ENCODE data around the gene CACNA2D3. TPM values are rescaled to one million over a fixed set of nuclear protein-coding genes. Genes with fewer than 3 reads are reported as not detected.

Gene CACNA2D3
- total RNA-seq, 1 donor from 2014 or later, result 7.3 TPM

- Histone ChIP-seq H3K4me3 (no peak overlapping the region), H3K27ac (no peak overlapping the region), H3K9me3 (no peaks in the 10 kb centered on the region), H3K4me1 (no peaks in the 10 kb centered on the region), H3K27me3 (no peaks in the 10 kb centered on the region), H3K36me3 (no peaks in the 10 kb centered on the region)
- ATAC-seq, result no peak
- TF ChIP-seq, protein P1, sequence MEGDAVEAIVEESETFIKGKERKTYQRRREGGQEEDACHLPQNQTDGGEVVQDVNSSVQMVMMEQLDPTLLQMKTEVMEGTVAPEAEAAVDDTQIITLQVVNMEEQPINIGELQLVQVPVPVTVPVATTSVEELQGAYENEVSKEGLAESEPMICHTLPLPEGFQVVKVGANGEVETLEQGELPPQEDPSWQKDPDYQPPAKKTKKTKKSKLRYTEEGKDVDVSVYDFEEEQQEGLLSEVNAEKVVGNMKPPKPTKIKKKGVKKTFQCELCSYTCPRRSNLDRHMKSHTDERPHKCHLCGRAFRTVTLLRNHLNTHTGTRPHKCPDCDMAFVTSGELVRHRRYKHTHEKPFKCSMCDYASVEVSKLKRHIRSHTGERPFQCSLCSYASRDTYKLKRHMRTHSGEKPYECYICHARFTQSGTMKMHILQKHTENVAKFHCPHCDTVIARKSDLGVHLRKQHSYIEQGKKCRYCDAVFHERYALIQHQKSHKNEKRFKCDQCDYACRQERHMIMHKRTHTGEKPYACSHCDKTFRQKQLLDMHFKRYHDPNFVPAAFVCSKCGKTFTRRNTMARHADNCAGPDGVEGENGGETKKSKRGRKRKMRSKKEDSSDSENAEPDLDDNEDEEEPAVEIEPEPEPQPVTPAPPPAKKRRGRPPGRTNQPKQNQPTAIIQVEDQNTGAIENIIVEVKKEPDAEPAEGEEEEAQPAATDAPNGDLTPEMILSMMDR (IDR thresholded peaks at IDR 0.05), result no peak
- intact Hi-C loops (cut with DNase I), result no loop called here
- no peak for DNase-seq
Measured at GRCh38 chr3:54131026-54131605, 8.8 kb downstream of the CACNA2D3 start.

DNA sequence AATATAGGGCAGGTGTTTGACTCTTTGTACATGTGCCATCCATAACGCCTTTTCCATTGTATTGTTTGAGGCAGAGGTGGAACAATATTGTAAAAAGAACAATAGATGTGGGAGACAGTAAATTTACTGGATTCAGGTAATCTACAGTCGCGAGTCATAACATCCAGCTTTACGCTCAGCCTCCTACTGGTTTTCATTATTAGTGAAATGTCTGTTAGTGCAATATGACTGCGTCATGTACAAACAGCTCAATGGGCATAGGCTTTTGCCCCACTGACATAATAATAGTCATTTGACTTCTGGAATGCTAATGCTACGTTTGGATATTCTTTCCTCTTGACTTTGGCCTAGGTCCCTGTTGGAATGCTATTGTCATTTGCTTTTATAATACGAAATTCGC, 9.5 kb downstream of the CACNA2D3 start:
- Histone ChIP-seq H3K27me3 (no peaks in the 10 kb centered on the region), H3K4me1 (no peaks in the 10 kb centered on the region), H3K9me3 (no peaks in the 10 kb centered on the region), H3K36me3 (no peaks in the 10 kb centered on the region), H3K4me3 (no peak overlapping the region), H3K27ac (no peak overlapping the region)
- intact Hi-C loops (cut with DNase I), result no loop called here
- TF ChIP-seq, protein P1 (IDR thresholded peaks at IDR 0.05), result no peak
- ATAC-seq (no peak), DNase-seq (no peak)

DNA sequence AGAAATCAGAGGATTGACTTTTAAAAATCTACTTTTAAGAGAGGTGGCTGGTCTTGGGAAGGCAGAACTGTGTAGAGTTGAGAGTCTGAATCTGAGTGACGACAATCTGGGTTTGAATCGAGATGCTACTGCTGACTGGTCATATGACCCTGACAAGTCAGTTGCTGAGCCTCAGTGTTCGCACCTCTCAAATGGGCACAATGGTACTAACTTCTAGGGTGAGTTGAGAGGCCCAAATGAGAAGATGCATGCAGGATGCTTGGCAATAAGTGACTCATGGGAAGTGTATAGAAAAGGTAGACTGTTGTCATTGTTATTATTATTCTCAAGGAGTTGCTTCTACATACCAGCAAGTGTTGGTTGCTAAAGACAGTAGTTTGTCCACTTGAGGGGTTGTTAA, 10.3 kb downstream of the CACNA2D3 start:
- Histone ChIP-seq H3K27me3 (no peaks in the 10 kb centered on the region), H3K4me3 (no peak overlapping the region), H3K36me3 (no peaks in the 10 kb centered on the region), H3K9me3 (no peaks in the 10 kb centered on the region), H3K27ac (no peak overlapping the region), H3K4me1 (no peaks in the 10 kb centered on the region)
- DNase-seq (no peak), ATAC-seq (no peak)
- TF ChIP-seq, protein P1 (IDR thresholded peaks at IDR 0.05), result no peak
- intact Hi-C loops (cut with DNase I), result no loop called here

GRCh38 chr3:54133196-54133595, 10.8 kb downstream of the CACNA2D3 start:
- intact Hi-C loops (cut with DNase I), result no loop called here
- no peak for ATAC-seq
- Histone ChIP-seq H3K4me1 (no peaks in the 10 kb centered on the region), H3K9me3 (no peaks in the 10 kb centered on the region), H3K27ac (no peak overlapping the region), H3K27me3 (no peaks in the 10 kb centered on the region), H3K4me3 (no peak overlapping the region), H3K36me3 (no peaks in the 10 kb centered on the region)
- no peak for DNase-seq
- TF ChIP-seq, protein P1 (IDR thresholded peaks at IDR 0.05), result no peak

DNA sequence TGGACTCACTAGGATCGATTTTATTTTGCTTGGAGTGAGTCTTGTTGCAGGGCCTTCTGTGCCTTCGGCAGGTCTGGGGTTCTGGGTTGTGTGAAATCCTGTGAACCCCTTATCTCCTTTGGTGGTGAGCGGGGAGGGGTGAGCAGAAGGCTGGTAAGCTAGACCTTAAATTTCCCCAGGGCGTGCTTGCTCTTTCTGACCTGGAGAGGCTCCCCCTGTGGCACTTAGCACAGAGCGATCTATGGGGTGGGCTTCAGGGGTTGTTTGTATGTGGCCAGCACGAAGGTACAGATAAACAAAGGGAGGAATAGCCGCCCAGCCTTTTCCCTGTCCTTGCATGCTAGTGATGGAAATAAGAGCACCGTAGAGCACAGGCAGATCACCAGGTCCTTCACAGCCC, 11.8 kb downstream of the CACNA2D3 start:
- Histone ChIP-seq H3K4me3 (no peak overlapping the region), H3K9me3 (no peaks in the 10 kb centered on the region), H3K27ac (no peak overlapping the region), H3K27me3 (no peaks in the 10 kb centered on the region), H3K4me1 (no peaks in the 10 kb centered on the region), H3K36me3 (no peaks in the 10 kb centered on the region)
- TF ChIP-seq, protein P1 (IDR thresholded peaks at IDR 0.05), result no peak
- intact Hi-C loops (cut with DNase I), result no loop called here
- no peak for DNase-seq
- ATAC-seq, result no peak

- Histone ChIP-seq H3K27me3 (no peaks in the 10 kb centered on the region), H3K27ac (no peak overlapping the region), H3K4me3 (no peak overlapping the region), H3K36me3 (no peaks in the 10 kb centered on the region), H3K4me1 (no peaks in the 10 kb centered on the region), H3K9me3 (no peaks in the 10 kb centered on the region)
- intact Hi-C loops (cut with DNase I), result no loop called here
- DNase-seq (no peak), ATAC-seq (no peak)
- TF ChIP-seq, protein P1 (IDR thresholded peaks at IDR 0.05), result no peak
Measured at GRCh38 chr3:54134713-54135112, 12.4 kb downstream of the CACNA2D3 start.

All from upper lobe of right lung (tissue), 1 donor.